Endothelial cell of umbilical vein (primary cell): Measurements from ENCODE around the gene MIGA1. TPM values are rescaled to one million over a fixed set of nuclear protein-coding genes. Genes with fewer than 3 reads are reported as not detected.

Experiments
- BruUV-seq: library from RNA; stranded (reverse); fragments of 400-500 nt; replicated peaks from 2 replicates; lab custom pipeline; 2021; lab: Mats Ljungman, UMichigan
- CTCF ChIA-PET: fragments of 300-600, 350-600 bp; sonication (Branson Sonifier 250); formaldehyde crosslinking; loops from one replicate; lab custom pipeline; 2021; ENCODE audit warnings: antibody characterized with exemption, inconsistent platforms; lab: Charles Lee
- POLR2A ChIA-PET: fragments of 300-600, 350-600 bp; sonication (Branson Sonifier 250); formaldehyde crosslinking; loops from one replicate; lab custom pipeline; 2021; ENCODE audit warnings: antibody characterized with exemption, inconsistent platforms; lab: Charles Lee
- DNase-seq: peaks from one replicate; pipeline ENCODE4 v3.0.0-alpha.2; 2011; ENCODE audit warnings: low read depth, low spot score
- FAIRE-seq: peaks from 2 replicates; lab custom pipeline; 2011; peaks lifted over from hg19 to GRCh38; lab: Jason Lieb, UNC
- H2AFZ ChIP-seq: 2 replicates; pipeline ENCODE4 v1.6.0; 2012; ENCODE audit warnings: low read depth, low read length, control low read depth, inconsistent platforms
- H3K27ac ChIP-seq: 2 replicates; pipeline ENCODE4 v1.5.1; 2011; ENCODE audit warnings: low read depth, mild to moderate bottlenecking, control low read depth, low read length, moderate library complexity; ENCODE audit not compliant: insufficient read depth
- H3K27me3 ChIP-seq, 2 experiments: 2 replicates each; pipeline versions ENCODE4 v1.6.0 to v1.6.1; 2011; ENCODE audit warnings: low read length in 2 of 2, mixed read lengths in 1 of 2; ENCODE audit not compliant: control insufficient read depth in 2 of 2, insufficient read depth in 2 of 2
- H3K36me3 ChIP-seq, 2 experiments: 2 replicates in 1 of 2; 3 replicates in 1 of 2; pipeline ENCODE4 v1.5.1; 2011; ENCODE audit warnings: low read length in 2 of 2, mild to moderate bottlenecking in 1 of 2, moderate library complexity in 1 of 2; ENCODE audit not compliant: control insufficient read depth in 2 of 2, insufficient read depth in 2 of 2; ENCODE audit errors: extremely low read depth in 1 of 2
- H3K4me1 ChIP-seq: 3 replicates; pipeline ENCODE4 v1.5.1; 2011; ENCODE audit warnings: mild to moderate bottlenecking, low read length; ENCODE audit not compliant: control insufficient read depth, insufficient read depth; ENCODE audit errors: extremely low read depth
- H3K4me2 ChIP-seq: 2 replicates; pipeline ENCODE4 v1.6.1; 2011; ENCODE audit warnings: low read length, control low read depth, mixed read lengths; ENCODE audit not compliant: insufficient read depth
- H3K4me3 ChIP-seq, 3 experiments: fragments of 200-600 bp in 1 of 3; sonication (generic), shearing (Covaris generic) in 1 of 3; replicated peaks in 1 of 3; 2 replicates each; pipeline ENCODE4 v1.5.1; 2011 to 2016; ENCODE audit warnings: control low read depth in 3 of 3, low read length in 3 of 3, mild to moderate bottlenecking in 2 of 3, inconsistent platforms in 1 of 3, low read depth in 1 of 3, moderate library complexity in 1 of 3; ENCODE audit not compliant: insufficient read depth in 1 of 3
- H3K79me2 ChIP-seq: 2 replicates; pipeline ENCODE4 v1.6.0; 2012; ENCODE audit warnings: low read length, inconsistent platforms; ENCODE audit not compliant: control insufficient read depth, insufficient read depth
- H3K9ac ChIP-seq: replicated peaks from 2 replicates; pipeline ENCODE3; 2011; ENCODE audit warnings: low read length, control low read depth; ENCODE audit not compliant: insufficient read depth; ENCODE audit errors: extremely low read depth
- H3K9me1 ChIP-seq: replicated peaks from 3 replicates; pipeline ENCODE4 v1.6.0; 2011; ENCODE audit warnings: mild to moderate bottlenecking, low read length; ENCODE audit not compliant: control insufficient read depth, insufficient read depth; ENCODE audit errors: extremely low read depth
- H3K9me3 ChIP-seq: replicated peaks from 2 replicates; pipeline ENCODE4 v1.5.1; 2012; ENCODE audit warnings: low read length, inconsistent platforms; ENCODE audit not compliant: control insufficient read depth, insufficient read depth
- H4K20me1 ChIP-seq: replicated peaks from 2 replicates; pipeline ENCODE3; 2011; ENCODE audit warnings: mild to moderate bottlenecking, low read length; ENCODE audit not compliant: control insufficient read depth, insufficient read depth; ENCODE audit errors: extremely low read depth
- EZH2 ChIP-seq: IDR thresholded peaks from 2 replicates; pipeline ENCODE4 v1.6.1; 2012; ENCODE audit warnings: borderline replicate concordance, low read depth, mild to moderate bottlenecking, moderate library complexity, low read length, inconsistent platforms; ENCODE audit not compliant: severe bottlenecking
- FOS ChIP-seq: IDR thresholded peaks from 2 replicates; pipeline ENCODE4 v1.6.1; 2011; ENCODE audit warnings: mild to moderate bottlenecking, low read length, moderate library complexity, borderline replicate concordance; ENCODE audit not compliant: insufficient read depth
- GATA2 ChIP-seq: IDR thresholded peaks from 2 replicates; pipeline ENCODE4 v1.7.0; 2011; ENCODE audit warnings: low read depth, mild to moderate bottlenecking, moderate library complexity, mixed read lengths, low read length; ENCODE audit not compliant: insufficient read length, insufficient read depth
- JUN ChIP-seq: IDR thresholded peaks from 2 replicates; pipeline ENCODE4 v1.6.1; 2011; ENCODE audit warnings: borderline replicate concordance, low read depth; ENCODE audit not compliant: insufficient read length, insufficient read depth
- MYC ChIP-seq: IDR thresholded peaks from one replicate; pipeline ENCODE4 v1.6.1; 2011; ENCODE audit warnings: mild to moderate bottlenecking, low read depth, low read length
- POLR2A ChIP-seq: IDR thresholded peaks from 2 replicates; pipeline ENCODE4 v1.6.1; 2012; ENCODE audit warnings: low read depth, mild to moderate bottlenecking, control low read depth, low read length
- POLR2AphosphoS5 ChIP-seq: IDR thresholded peaks from 2 replicates; pipeline ENCODE4 v1.6.1; 2012; ENCODE audit warnings: low read depth, mild to moderate bottlenecking, control low read depth, low read length, moderate library complexity; ENCODE audit not compliant: insufficient read depth
- dilution Hi-C: fragments of 300-500 bp; cut with MboI; formaldehyde crosslinking; loops from one replicate; pipeline ENCODE4 v1.15.0; 2019; ENCODE audit warnings: low sequenced_read_pairs; ENCODE audit not compliant: extremely low pct_ligation_motif_present
- intact Hi-C: fragments of 100-400 bp; cut with micrococcal nuclease; formaldehyde crosslinking; loops from one replicate; pipeline ENCODE4 v1.10.0; 2022
- polyA plus RNA-seq, 4 experiments: library from polyadenylated mRNA; depleted of rRNA in 3 of 4; stranded (reverse) in 3 of 4; unstranded in 1 of 4; fragments of >200 nt; gene quantifications; 2 replicates each; pipeline versions ENCODE4 v1.2.1 to v1.2.3, GENCODE V29; 2011 to 2012; ENCODE audit warnings: missing spikeins in 1 of 4
- total RNA-seq: library from RNA; stranded (reverse); gene quantifications from 2 replicates; pipeline ENCODE4 v1.2.3, GENCODE V29; 2021
- TF ChIP-seq, protein P1 (sequence below): IDR thresholded peaks from 2 replicates; pipeline ENCODE4 v1.6.1; 2011; ENCODE audit not compliant: insufficient read depth, insufficient read length
- TF ChIP-seq, protein P2 (sequence below), 2 donors: IDR thresholded peaks; 1 replicate in 1 of 2; 2 replicates in 1 of 2; pipeline ENCODE4 v1.5.1; 2011; ENCODE audit warnings: low read length in 2 of 2, mild to moderate bottlenecking in 2 of 2, moderate library complexity in 2 of 2, control low read depth in 1 of 2, inconsistent platforms in 1 of 2, low read depth in 1 of 2; ENCODE audit not compliant: insufficient read depth in 1 of 2; ENCODE audit errors: extremely low read depth in 1 of 2

MIGA1 gene
- total and polyA plus RNA-seq, 2 donors (not counting 3 experiments of a cell fraction or from before 2014, with no cell fraction given) = 2.8 to 14.6 TPM

- BruUV-seq = no TSS peak
Observed at GRCh38 chr1:77857552-77857951, 78.1 kb downstream of the MIGA1 start.

More at GRCh38 chr1:77857552-77857951, 78.1 kb downstream of the MIGA1 start:
- Histone ChIP-seq H2AFZ (no peak overlapping the region), H3K27me3 (no peaks in the 10 kb centered on the region), H3K9me1 (no peaks in the 10 kb centered on the region), H3K27ac (no peak overlapping the region), H3K4me1 (no peaks in the 10 kb centered on the region), H4K20me1 (no peaks in the 10 kb centered on the region), H3K4me2 (no peak overlapping the region), H3K9me3 (no peaks in the 10 kb centered on the region), H3K9ac (no peak overlapping the region), H3K4me3 (no peak overlapping the region), H3K79me2 (no peaks in the 10 kb centered on the region), H3K36me3 (peaks cover 0 to 2% of the 10 kb centered on the region in 2 experiments)
- ChIA-PET POLR2A (interaction anchor here (0.6 kb wide), 2 partner anchors 24 to 1678 kb away, joined by 3 to 5 read pairs; no protein-coding TSS in a partner anchor), CTCF (interaction anchor here (0.6 to 1.9 kb wide), 7 partner anchors 9 to 776 kb away, joined by 3 to 9 read pairs (median 4); no protein-coding TSS in a partner anchor)
- DNase-seq = peak; percentile 23
- intact Hi-C loops (no loop called here), dilution Hi-C loops (no loop called here)
- TF ChIP-seq, protein P1, sequence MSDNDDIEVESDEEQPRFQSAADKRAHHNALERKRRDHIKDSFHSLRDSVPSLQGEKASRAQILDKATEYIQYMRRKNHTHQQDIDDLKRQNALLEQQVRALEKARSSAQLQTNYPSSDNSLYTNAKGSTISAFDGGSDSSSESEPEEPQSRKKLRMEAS = no peak
- no peak for TF ChIP-seq EZH2
- TF ChIP-seq POLR2AphosphoS5 = no peak
- no peak for TF ChIP-seq FOS
- TF ChIP-seq, protein P2, sequence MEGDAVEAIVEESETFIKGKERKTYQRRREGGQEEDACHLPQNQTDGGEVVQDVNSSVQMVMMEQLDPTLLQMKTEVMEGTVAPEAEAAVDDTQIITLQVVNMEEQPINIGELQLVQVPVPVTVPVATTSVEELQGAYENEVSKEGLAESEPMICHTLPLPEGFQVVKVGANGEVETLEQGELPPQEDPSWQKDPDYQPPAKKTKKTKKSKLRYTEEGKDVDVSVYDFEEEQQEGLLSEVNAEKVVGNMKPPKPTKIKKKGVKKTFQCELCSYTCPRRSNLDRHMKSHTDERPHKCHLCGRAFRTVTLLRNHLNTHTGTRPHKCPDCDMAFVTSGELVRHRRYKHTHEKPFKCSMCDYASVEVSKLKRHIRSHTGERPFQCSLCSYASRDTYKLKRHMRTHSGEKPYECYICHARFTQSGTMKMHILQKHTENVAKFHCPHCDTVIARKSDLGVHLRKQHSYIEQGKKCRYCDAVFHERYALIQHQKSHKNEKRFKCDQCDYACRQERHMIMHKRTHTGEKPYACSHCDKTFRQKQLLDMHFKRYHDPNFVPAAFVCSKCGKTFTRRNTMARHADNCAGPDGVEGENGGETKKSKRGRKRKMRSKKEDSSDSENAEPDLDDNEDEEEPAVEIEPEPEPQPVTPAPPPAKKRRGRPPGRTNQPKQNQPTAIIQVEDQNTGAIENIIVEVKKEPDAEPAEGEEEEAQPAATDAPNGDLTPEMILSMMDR (IDR thresholded peaks at IDR 0.05; ENCODE audit: extremely low read depth in 1 of 2, insufficient read depth in 1 of 2, low read depth in 1 of 2, low read length in 2 of 2) = no peak
- TF ChIP-seq MYC = no peak
- no peak for TF ChIP-seq JUN
- no peak for TF ChIP-seq POLR2A
- no peak for TF ChIP-seq GATA2
- FAIRE-seq = no peak
